DND-41 (cell line): Measurements from ENCODE around the gene CD163.

Source experiments
- EZH2 ChIP-seq: IDR thresholded peaks from 3 replicates; pipeline ENCODE4 v1.6.1; 2012; ENCODE audit warnings: borderline replicate concordance, low read depth, mild to moderate bottlenecking, moderate library complexity, low read length, inconsistent platforms; ENCODE audit not compliant: severe bottlenecking
- TF ChIP-seq, protein P1 (sequence below): IDR thresholded peaks from 2 replicates; pipeline ENCODE4 v1.5.1; 2012; ENCODE audit warnings: borderline replicate concordance, low read length, moderate library complexity, mild to moderate bottlenecking; ENCODE audit not compliant: poor library complexity, severe bottlenecking; ENCODE audit errors: extremely low read depth

DNA sequence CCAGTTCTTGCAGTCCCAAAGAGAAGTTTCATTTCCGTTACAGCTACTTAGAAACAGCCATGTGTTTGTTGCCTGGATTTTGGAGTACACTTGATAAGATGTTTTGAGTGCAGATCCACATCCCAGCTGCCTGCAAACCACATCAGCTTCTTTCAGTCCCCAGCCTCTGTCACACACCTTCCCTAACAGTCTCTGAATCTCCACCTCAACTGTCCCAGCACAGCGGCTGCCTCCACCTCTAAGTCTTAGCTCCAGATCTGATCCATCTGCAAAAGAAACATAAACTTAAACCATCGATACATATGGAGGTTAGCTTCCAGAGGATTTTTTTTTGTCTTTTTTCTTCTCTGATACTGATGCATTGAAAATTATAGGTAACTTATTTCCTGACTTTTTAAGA, 8.4 kb downstream of the CD163 start:
- TF ChIP-seq, protein P1, sequence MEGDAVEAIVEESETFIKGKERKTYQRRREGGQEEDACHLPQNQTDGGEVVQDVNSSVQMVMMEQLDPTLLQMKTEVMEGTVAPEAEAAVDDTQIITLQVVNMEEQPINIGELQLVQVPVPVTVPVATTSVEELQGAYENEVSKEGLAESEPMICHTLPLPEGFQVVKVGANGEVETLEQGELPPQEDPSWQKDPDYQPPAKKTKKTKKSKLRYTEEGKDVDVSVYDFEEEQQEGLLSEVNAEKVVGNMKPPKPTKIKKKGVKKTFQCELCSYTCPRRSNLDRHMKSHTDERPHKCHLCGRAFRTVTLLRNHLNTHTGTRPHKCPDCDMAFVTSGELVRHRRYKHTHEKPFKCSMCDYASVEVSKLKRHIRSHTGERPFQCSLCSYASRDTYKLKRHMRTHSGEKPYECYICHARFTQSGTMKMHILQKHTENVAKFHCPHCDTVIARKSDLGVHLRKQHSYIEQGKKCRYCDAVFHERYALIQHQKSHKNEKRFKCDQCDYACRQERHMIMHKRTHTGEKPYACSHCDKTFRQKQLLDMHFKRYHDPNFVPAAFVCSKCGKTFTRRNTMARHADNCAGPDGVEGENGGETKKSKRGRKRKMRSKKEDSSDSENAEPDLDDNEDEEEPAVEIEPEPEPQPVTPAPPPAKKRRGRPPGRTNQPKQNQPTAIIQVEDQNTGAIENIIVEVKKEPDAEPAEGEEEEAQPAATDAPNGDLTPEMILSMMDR: no peak
- no peak for TF ChIP-seq EZH2
